SK-MEL-5 (cell line): ENCODE results near the gene CLSTN3. TPM values are rescaled to one million over a fixed set of nuclear protein-coding genes. Genes with fewer than 3 reads are reported as not detected.

Source experiments
- DNase-seq: peaks from one replicate; pipeline ENCODE4 v3.0.0-alpha.2; 2016; ENCODE audit warnings: low read depth, low spot score
- in situ Hi-C: cut with HindIII; loops from 2 replicates; pipeline ENCODE4 v1.10.0; 2016; ENCODE audit warnings: low sequenced_read_pairs, high pct_unique_total_duplicates, low pct_unique_long_range_greater_than_20kb
- small RNA-seq, 2 experiments: library from RNA; depleted of rRNA; stranded (forward); fragments of <200 nt; gene quantifications; one replicate each; pipeline ENCODE3, GENCODE V24; 2014
- total RNA-seq: library from RNA; depleted of rRNA; stranded (reverse); fragments of >200 nt; shearing (Covaris generic); gene quantifications from 2 replicates; pipeline ENCODE4 v1.2.3, GENCODE V29; 2014; rRNA removed

The CLSTN3 gene
- total RNA-seq, 1 experiment from 2014 or later, result 1.0 TPM

DNA sequence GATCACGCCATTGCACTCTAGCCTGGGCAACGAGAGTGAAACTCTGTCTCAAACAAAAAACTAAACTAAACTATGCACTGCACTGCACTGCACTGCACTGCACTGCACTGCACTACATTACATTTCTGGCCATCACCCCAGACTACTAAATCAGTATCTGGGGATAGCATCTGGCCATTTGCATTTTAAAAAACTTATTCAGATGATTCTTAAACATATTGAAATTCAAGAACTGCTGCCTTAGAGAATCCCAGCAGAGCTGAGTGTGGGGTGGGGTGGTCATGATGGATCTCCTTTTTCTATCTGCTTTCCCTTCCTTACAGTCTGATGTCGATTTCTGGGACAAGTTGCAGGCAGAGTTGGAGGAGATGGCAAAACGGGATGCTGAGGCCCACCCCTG, 72.9 kb downstream of the CLSTN3 start:
- DNase-seq, result no peak
- in situ Hi-C loops, result no loop called here

DNA sequence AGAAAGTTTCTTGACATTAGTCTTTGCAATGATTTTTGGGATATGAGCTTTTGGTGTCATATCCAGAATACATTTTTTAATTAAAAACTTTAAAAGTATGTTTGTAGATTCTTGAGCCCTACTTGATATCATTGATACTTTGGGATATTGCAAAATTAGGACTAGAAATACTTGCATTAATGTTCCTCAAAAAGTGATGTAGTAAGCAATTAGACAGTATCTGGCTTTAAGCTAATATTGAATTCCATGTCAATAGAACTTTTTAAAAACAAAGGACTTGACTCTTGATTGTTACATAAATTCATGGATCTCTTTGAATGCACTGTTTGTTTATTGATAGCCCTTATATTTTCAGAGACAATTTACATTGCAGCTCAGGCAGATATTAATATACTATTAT, 74.9 kb downstream of the CLSTN3 start:
- no peak for DNase-seq
- in situ Hi-C loops, result no loop called here

- no peak for DNase-seq
- in situ Hi-C loops, result no loop called here
Measured at GRCh38 chr12:7206691-7207090, 76.5 kb downstream of the CLSTN3 start.

- in situ Hi-C loops, result no loop called here
- DNase-seq, result no peak
Measured at GRCh38 chr12:7207866-7208625, 77.9 kb downstream of the CLSTN3 start.

Small RNA genes within 50 kb of the gene (small RNA-seq; reads per million reads assigned to genes)
- 0 reads per million in 2 experiments for gene RNU6-485P

Other genes starting within 250 kb of the CLSTN3 start
- gene LRRC23, start 225.5 kb upstream of the CLSTN3 start, total RNA-seq, result 10.0 and 10.7 TPM in 2 replicates
- 14.5 and 16.5 TPM in 2 replicates for gene ENO2, start 215.8 kb upstream of the CLSTN3 start, total RNA-seq
- gene ATN1, start 202.4 kb upstream of the CLSTN3 start, total RNA-seq, result 3.1 and 5.0 TPM in 2 replicates
- not detected in 2 replicates for gene RNU7-1, start 186.6 kb upstream of the CLSTN3 start, total RNA-seq
- gene C12orf57, start 186.3 kb upstream of the CLSTN3 start, total RNA-seq, result 118 and 135 TPM in 2 replicates
- not detected in 2 replicates for gene PTPN6, start 179.0 kb upstream of the CLSTN3 start, total RNA-seq
- 410 and 413 TPM in 2 replicates for gene PHB2, start 159.7 kb upstream of the CLSTN3 start, total RNA-seq
- gene EMG1, start 159.5 kb upstream of the CLSTN3 start, total RNA-seq, result 62.9 and 70.8 TPM in 2 replicates
- gene LPCAT3, start 111.9 kb upstream of the CLSTN3 start, total RNA-seq, result 12.9 and 15.6 TPM in 2 replicates
- gene C1S, start 69.7 kb upstream of the CLSTN3 start, total RNA-seq, result 3.3 and 3.6 TPM in 2 replicates
- 2.0 and 2.5 TPM in 2 replicates for gene C1R, start 37.9 kb upstream of the CLSTN3 start, total RNA-seq
- 1.9 and 3.8 TPM in 2 replicates for gene C1RL, start 21.2 kb upstream of the CLSTN3 start, total RNA-seq
- gene RBP5, start 1.5 kb upstream of the CLSTN3 start, total RNA-seq, result not detected in 2 replicates
- 23.7 and 27.5 TPM in 2 replicates for gene PEX5, start 59.3 kb downstream of the CLSTN3 start, total RNA-seq
- not detected in 2 replicates for gene ACSM4, start 173.7 kb downstream of the CLSTN3 start, total RNA-seq